GM21529 (cell line): Measurements from ENCODE around the gene ARL8A.
"Not testable (repeated sequence)": the region's sequence is repeated elsewhere in the genome, so short reads cannot be mapped to it uniquely, and the experiment has no call there.

Experiments used
- ATAC-seq: cut with Tn5 transposase; IDR thresholded peaks from one replicate; pipeline ENCODE4 v1.9.1; 2021; ENCODE audit not compliant: unreplicated experiment

ARL8A gene

GRCh38 chr1:202176949-202177927 is 32.7 kb upstream of the ARL8A start:
- ATAC-seq: no peak

GRCh38 chr1:202173993-202174392 is 29.5 kb upstream of the ARL8A start:
- ATAC-seq: no peak

- no peak for ATAC-seq
These were observed 27.4 kb upstream of the ARL8A start for GRCh38 chr1:202172015-202172355.

GRCh38 chr1:202171292-202172014 is 26.9 kb upstream of the ARL8A start:
- no peak for ATAC-seq

- ATAC-seq: no peak
These were observed 26.2 kb upstream of the ARL8A start for GRCh38 chr1:202170726-202171125.

- no peak for ATAC-seq
These were observed 24.3 kb upstream of the ARL8A start for GRCh38 chr1:202168861-202169260.

- no peak for ATAC-seq
These were observed 23.3 kb upstream of the ARL8A start for GRCh38 chr1:202167708-202168415.

- not testable (repeated sequence) for ATAC-seq
These were observed 22.5 kb upstream of the ARL8A start for GRCh38 chr1:202167054-202167453.

GRCh38 chr1:202165942-202166843 is 21.7 kb upstream of the ARL8A start:
- no peak for ATAC-seq

GRCh38 chr1:202165267-202165941 is 20.9 kb upstream of the ARL8A start:
- no peak for ATAC-seq

- peak; percentile 55 for ATAC-seq
These were observed 19.9 kb upstream of the ARL8A start for GRCh38 chr1:202164271-202165037.

- ATAC-seq: no peak
These were observed 19.0 kb upstream of the ARL8A start for GRCh38 chr1:202163281-202164270.

GRCh38 chr1:202162418-202163280 is 18.1 kb upstream of the ARL8A start:
- ATAC-seq: no peak

GRCh38 chr1:202162047-202162417 is 17.5 kb upstream of the ARL8A start:
- ATAC-seq: peak; percentile 32

GRCh38 chr1:202161151-202162046 is 16.9 kb upstream of the ARL8A start:
- ATAC-seq: no peak

- peak; percentile 38 for ATAC-seq
These were observed 15.9 kb upstream of the ARL8A start, which contains the start of gene PTPN7 for GRCh38 chr1:202160377-202160940. PTPN7 (minus strand) TSS chr1:202160602; CDS start chr1:202159402, 1,200 bp downstream.
